Fibroblast of skin of right biceps (primary cell): Measurements from ENCODE around the gene TADA2B.
A peak's percentile ranks its signal among the peaks of the same experiment; 100 is the strongest.

Experiments
- DNase-seq: peaks from one replicate; pipeline ENCODE4 v3.0.0-alpha.2; 2013

TADA2B gene, protein sequence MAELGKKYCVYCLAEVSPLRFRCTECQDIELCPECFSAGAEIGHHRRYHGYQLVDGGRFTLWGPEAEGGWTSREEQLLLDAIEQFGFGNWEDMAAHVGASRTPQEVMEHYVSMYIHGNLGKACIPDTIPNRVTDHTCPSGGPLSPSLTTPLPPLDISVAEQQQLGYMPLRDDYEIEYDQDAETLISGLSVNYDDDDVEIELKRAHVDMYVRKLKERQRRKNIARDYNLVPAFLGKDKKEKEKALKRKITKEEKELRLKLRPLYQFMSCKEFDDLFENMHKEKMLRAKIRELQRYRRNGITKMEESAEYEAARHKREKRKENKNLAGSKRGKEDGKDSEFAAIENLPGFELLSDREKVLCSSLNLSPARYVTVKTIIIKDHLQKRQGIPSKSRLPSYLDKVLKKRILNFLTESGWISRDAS

DNA sequence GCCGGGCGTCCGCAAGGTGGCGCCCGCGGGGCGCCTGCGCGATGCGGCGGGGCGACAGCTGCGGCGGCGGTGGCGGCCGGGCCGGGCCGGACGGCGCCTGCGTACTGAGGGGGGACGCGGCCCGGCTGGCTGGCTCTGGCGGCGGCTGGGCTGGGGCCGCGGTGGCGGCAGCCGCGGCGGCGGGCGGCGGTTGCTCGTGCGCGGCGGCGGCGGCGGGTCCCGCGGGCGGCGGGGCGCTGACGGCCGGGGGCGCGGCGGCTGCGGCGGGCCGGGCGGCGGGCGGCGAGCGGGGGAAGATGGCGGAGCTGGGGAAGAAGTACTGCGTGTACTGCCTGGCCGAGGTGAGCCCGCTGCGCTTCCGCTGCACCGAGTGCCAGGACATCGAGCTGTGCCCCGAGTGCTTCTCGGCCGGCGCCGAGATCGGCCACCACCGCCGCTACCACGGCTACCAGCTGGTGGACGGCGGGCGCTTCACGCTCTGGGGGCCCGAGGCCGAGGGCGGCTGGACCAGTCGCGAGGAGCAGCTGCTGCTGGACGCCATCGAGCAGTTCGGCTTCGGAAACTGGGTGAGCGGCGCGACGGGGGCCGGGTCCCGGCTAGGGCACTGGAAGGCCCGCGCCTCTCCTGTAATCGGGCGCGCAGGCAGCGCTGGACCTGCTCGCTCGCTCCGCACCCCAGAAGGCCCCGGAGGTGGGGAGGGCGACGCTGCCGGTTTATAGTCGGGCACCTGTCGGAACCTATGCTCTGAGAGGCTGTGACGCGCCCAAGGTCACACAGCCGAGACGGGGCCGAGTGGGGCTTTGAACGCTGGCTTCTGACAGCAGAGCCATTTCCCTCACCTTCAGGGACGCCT, at the start of gene TADA2B:
Gene TADA2B, plus strand, starts transcription at position 89 of the 853 bp plus-strand sequence. Its CDS starts 208 bp downstream, at position 297.
- DNase-seq: peak; percentile 33

DNA sequence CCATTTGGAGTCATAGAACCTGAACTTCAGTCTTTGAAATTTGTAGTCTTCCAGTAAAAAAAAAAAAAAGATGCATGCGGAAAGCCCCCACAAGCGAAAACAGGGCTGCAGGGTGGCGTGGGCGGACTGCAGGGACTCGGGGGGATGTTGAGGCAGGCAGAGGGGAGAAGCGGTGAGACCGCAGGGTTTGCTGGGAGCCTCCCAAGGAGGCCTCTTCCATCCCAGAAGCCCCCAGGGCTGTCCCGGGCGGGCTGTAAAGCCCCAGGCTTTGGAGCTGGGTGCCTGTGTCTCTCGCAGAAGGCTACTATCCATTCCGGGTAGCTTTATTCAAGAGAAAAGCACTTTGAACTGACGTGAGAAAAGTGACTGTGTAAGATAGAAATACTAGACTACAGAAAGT, 46.7 kb upstream of the TADA2B start:
- no peak for DNase-seq

DNA sequence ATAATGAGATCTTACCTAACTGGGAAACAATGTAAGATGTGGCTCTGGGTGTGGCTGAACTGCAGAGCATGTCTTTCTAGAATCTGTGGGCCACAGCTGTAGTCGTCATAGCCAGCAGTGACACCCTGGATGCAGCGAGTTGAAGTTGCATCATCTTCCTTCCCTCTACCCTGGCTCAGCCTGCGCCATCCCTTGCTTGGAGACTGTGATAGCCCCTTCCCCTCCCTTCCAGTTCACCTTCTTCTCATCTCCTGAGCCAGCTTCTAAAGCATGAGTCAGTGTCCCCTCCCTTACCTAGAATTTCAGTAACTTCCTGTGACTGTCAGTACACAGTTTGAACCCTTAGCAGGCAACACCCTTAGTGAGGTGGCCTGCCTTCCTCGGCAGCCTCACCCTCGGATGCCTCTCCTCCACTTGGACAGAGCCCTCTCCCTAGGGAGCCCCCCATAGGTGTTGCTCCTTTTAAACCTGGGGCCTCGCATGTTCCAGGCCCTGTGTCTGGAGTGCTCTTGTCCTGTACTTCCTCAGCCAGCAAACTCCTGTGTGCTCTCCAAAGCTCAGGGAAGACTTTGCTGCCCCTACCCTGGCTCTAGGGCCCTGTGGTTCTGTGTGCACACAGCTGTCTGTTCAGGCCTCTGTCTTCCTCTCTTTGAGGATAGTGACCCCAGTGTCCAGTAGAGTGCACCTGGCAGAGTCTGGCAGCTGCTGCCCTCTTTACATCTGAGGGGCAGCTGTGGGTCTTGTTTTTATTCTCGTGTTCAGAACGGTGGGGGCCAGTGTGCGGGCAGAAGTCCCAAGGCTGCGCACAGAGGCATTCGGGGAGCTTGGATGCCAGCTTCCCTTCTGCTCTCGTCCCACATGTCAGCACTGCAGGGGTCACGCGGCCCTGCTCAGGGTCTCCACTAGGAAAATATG, 43.7 kb upstream of the TADA2B start:
- DNase-seq: no peak

DNA sequence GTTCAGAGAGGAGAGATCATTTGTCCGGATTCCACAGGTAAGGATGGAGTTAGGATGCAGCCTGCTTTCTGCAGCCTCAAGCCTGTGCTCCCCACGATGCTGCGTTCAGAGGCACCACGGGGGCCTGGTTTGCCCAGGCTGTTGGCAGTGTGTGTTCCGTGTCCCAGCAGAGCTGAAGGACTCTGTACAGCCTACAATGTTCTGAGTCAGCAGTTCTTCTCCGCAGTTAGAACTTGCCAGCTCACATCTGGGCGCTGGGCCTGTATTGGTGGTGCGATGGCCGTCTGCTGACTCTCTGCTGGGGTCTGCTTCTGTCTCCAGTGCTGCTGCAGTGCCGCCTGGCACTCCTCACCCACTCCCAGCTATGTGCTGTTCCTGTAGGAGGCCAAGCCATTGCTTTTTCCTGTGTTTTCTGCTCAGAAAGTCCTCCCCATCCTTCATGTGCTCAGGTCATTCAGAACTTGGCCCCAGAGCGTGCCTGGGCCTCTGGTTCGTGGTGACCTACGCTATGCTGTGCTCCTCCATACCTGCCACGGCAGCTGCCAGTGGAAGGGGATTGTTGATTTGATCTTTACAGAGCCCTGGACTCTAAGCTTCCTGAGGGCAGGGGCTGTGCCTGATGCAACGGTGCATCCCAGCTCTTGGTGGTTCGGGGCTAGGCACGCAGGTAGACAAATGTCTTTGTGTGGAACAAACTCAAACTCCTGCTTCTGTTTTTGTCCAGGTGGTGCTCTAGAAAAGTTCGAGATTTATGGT, 42.6 kb upstream of the TADA2B start:
- no peak for DNase-seq

DNA sequence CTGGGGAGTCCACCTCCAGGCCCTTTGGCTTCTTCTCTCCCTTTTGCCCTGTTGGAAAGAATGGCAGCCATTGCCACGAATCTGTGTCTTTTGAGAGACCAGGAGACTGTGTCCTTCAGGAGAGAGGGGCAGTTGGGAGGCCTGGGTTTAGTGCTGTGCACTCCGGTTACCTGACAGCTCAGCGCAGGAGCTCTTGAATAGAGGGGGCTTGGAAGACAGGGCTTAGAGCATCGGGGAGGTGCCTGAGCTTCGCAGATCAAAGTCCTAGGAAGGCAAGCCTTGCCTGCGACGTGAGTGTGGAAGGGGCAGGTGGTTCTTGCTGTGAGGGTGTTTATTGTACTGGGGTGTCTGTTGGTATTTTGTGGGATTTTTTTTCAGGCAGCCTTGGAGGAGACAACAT, 41.9 kb upstream of the TADA2B start:
- no peak for DNase-seq

DNA sequence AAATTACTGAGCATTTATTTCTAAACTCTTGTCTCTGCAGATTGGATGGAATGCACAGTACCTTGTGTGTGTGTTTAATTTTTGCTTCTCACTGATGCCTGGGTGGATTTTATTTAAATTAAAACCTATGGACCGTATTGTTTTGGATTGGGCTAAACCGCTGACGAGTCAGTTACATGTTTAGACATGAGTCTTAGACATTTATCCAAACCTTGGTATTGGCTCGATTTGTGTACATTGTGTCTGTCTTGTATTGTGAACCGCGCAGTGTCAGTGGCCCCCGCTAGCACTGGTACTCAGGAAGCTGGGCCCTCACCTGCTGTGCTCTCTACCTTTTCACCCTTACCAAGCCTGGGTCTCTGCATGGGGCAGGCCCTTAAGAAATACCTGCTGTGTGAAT, 40.8 kb upstream of the TADA2B start:
- DNase-seq: no peak

DNA sequence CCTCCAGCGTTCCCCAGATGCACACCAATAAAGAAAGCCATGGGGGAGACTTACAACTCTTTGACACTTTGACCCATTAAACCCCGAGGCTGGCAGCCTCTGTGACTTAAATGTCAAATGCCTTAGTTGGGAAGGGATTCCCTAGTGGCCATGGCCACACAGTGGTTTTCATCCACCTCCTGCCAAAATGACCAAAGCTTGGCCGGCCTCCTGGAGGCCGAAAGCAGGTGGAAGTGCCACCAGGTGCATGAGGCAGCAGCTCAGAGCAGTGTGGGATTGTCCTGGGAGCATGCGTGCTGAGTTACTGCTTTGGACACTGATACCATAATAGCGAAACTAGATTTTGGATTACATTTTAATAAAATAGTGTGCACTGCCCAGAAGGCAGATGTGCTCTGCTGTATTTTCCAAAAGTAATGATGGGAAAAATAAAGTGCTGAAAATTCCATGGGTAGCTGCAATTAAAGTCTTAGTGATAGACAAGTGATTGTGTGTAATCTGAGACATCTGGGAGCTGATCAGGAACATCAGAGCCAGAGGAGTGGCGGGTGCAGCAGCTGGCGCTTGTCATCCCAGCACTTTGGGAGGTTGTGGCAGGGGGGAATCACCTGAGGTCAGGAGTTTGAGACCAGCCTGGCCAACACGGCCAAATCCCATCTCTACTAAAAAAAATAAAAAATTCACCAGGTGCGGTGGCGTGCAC, 39.8 kb upstream of the TADA2B start:
- DNase-seq: no peak

DNA sequence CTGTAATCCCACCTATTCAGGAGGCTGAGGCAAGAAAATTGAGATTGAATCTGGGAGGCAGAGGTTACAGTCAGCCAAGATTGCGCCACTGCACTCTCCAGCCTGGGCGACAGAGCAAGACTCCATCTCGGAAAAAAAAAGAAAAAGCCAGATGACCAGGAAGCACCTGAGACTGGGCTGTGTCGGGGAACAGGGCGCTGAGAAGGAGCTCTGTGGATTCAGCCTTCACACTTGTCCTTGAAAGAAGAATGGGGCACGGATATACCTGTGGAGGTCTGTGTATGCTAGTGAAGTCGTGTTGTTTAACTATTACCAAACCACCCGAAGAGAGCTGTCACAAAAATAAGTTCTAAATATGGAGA, 39.3 kb upstream of the TADA2B start:
- DNase-seq: no peak

DNA sequence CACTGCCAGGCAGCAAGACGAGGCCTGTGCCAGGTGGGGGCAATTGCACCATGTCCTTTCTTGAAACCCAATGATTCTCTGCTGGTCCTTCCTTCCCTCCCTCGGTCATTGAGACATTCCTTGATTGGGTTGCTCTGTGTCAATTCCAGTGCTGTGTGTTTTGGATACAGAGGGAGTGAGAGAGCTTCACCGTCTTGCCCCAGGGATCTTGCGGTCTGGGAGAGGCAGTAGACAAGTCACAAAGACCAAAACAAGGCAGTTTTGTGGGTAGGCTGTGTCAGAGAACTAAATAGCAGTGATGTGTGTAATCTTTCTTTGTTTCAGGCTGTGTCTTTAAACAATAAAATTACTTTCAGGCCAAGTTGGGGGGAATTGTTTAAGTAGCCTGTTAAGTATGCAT, 38.8 kb upstream of the TADA2B start:
- DNase-seq: no peak

DNA sequence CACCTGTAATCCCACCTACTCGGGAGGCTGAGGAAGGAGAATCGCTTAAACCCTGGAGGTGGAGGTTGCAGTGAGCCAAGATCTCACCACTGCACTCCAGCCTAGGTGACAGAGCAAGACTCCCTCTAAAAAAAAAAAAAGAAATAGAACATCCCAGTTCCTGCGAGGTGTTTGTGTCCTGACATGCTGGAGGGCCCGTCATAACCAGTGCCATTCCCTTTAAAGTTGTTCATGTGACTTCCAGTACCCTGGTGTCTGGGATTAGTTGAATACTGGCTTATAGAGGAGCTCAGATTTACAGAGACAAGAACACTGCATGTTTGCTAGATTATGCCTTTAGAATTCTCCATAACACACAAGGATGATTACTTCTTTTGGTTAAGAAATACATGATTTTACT, 37.6 kb upstream of the TADA2B start:
- no peak for DNase-seq

DNA sequence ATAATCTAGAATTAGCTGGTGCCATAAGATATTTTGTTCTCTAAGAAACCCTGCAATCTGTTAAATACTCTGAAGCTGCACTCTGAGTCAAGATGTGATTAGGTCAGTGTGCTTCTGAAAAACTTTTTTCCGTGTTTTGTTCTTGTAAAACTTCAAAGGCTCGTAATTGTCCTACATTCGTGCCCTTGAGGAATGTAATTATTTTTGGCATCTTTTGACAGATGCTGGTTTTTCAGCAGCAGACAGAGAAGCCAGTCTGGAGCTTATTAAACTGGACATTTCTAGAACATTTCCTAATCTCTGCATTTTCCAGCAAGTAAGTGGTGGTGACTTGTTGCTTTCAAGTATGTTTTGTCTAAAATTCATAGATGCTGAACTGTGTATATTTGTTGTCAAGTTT, 36.8 kb upstream of the TADA2B start:
- DNase-seq: no peak

DNA sequence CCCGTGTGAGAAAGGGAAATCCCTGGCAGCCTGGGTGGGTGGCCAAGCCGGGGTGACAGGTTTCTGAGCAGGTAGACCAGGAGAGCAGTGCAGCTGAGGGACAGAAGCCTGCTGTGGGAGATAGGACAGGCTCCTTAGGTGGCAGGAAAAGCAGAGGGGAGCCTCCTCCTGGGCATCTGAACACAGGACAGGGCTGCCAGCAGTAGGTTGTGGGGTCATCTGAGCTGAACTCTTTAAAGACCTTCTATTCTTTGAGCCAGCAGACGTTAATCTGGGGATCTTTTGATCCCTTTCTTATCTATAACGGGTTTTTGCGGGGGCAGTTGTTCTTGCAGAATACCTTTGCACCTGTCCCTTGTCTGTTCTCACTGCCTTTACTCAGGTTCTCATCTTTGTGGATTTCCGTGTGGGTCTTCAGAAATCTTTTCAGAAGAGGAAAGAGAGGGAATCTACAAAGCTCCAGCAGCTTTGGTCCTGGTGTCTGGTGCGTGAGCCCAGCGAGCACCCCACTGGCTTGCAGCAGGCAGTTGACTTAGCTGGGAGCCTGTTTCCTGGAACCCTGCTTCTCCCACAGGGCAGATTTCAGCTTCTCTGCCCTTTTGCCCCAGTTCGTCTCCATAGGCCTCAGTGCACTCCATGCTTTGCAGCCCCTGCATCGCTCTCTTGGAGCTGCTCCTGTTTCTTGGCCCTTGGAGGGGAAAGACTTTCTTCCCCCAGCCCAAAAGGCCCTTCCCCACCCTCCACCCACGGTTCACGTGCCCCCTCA, 35.8 kb upstream of the TADA2B start:
- no peak for DNase-seq

DNA sequence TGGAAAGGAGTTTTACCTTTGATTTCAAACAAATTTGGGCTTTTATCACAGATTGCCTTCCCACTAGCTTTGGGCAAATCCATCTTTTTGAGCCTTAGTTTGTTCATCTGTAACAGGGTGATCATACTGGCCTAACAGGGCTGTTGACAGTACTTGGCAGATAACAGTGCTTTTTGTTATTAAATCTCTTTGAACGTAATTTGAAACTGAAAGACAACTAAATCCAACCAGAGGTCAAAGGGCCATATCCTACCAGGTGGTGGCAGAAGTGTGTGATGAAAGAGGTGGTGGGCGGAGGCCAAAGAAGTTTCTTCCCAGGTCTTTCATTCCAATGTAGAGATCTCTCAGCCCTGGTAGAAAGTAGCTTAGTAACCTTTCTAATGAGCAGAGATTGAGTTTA, 35.2 kb upstream of the TADA2B start:
- DNase-seq: no peak

DNA sequence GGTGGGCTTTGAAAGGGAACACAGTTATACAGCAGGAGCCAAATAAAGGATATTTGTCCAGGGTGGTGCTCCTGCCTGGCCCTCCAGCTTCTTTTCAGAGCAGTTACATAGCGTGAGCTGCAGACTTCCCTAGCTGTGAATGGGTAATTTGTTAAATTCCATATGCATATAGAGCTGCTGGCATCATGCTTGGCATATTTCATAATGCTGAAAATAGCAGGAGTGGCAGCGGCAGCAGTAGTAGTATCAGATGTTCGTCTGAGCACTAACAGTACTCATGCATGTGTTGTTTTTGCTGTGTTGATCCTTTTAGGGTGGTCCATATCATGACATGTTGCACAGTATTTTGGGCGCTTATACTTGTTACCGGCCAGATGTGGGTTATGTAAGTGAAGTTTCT, 33.6 kb upstream of the TADA2B start:
- no peak for DNase-seq

DNA sequence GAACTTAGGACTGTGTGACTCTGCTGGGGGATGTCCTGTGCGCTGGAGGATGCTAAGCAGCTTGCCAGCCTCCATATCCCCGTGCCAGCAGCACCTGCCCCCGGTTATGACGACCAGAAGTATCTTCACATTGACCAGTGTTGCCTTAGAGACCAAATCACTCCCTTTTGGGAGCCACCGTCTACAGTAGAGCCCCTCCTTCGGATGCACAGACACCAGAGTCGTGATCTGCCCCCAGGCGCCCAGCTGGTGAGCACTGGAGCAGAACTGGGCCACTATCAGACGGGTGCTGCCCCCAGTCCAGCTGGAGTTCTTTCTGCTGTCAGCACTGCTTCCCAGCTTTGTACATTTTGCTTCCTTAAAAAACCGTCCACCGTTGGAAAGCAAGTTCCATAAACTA, 30.0 kb upstream of the TADA2B start:
- DNase-seq: no peak

DNA sequence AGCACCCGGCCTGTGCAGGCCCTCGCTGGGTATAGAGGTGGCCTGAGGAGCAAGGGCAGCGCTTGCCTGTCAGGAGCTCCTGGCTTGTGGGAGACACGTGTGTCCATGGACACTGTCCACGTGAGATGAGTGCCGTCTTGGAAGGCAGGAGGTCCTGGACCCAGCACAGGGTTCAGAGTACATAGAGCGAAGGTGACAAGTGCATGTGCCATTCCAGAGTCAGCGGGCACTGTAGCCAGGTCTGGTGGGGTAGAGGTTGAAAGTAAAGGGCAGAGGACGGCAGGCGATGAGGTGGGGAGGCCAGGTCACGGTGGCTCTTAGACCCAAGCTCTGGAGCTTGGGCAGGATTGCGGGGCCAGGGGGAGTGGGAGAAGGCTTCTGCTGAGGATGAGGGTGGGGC, 28.4 kb upstream of the TADA2B start:
- no peak for DNase-seq

DNA sequence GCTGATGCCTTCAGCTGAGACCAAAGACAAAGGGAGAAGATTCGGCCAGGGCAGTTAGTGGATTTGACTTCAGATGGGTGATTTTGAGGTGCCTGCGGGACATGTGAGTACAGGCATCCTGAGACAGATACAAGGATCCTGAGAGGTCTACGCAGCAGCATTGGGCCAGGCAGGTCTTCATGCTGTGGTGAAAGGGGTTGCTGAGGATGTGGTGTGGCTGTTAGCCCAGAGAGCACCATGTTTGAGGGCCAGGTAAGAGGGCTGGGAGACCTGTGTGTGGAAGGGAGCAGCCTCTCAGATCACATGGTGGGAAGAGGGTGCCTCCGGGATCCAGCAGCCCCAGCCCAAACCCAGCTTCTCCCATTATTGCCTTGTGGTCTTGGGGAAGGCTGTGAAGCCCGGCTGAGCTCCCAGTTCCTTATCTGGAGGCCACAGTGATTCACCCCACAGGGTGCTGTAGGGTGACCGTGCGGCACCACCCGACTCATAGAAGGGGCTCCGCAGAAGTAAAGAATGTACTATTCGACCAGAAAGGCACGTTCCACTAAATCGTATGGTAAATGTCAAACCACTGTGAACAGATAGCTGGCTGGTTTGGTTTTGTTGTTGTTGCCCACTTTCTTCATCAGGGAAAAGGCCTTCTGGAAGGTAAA, 27.7 kb upstream of the TADA2B start:
- no peak for DNase-seq

DNA sequence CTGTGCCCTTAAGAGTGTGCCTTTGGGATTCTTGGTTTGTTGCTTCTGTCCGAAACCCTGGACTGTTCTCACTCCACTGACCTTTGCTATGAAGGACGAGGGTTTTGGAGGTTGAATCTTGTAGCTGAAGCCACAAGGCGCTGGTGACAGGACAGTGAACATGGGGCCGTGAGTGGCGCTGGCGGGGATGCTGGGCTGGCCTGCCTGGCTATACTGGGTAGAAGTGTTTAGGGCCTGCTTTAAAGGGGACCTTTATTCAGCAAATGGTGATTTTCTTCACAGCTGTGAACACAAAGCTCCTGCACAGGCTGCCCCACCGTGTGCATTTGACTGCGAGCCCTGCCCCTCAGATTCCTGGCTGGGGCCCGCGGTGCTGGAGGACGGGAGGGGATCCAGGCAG, 27.1 kb upstream of the TADA2B start:
- no peak for DNase-seq

DNA sequence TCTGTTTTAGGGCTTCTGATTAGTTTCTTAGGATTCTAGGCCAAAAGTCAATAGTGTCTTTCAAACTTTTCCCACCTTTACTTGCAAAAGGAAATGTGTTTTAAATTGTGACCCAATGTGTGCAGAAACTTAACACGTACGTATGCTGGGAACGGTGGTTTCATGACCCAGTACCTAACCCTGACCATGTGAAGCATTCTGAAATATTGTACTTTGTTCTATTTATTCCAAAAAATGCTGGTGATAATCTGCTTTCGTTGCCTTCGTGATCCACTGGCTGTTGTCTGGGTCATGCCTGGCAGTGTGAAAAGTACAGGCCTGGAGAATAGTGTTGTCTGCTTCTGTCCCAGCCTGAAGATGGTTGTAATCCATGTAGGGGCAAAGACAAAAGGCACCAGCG, 26.7 kb upstream of the TADA2B start:
- DNase-seq: no peak

DNA sequence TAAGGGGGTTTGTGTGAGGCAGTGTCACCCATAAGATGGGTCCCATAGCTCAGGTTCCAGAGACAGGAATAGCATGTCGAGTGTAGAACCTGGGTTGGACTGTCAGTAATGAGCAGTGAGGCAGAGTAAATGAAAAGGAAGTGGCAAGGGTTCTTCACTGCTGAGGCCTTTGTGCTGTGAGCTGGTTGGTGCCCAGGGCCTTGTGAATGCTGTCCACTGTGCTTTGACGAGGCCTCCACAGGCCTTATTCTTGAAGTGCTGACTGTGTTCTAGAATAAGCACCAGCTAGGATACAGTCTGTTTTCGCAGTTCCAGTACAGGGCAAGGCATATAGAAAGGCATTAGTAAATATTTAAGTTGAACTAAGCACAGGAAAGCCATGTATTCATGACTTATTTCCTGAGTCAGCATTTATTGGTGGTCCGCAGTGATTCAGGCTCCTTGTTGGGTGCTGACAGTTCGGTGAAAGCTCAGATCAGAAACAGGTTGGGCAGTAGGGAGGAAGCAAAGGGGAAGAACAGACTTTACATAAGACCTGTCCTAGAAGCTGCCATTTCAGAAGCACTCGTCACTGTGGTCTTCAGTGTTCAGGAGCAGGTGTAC, 25.6 kb upstream of the TADA2B start:
- DNase-seq: no peak
